AG09309 (cell line): Measurements from ENCODE around the gene FOXP1.

Source experiments
- DNase-seq: peaks from one replicate; pipeline ENCODE4 v3.0.0-alpha.2; 2010; ENCODE audit warnings: low read depth
- H3K4me3 ChIP-seq: 2 replicates; pipeline ENCODE4 v1.5.1; 2011; ENCODE audit warnings: mild to moderate bottlenecking, low read depth, low read length, moderate library complexity; ENCODE audit not compliant: control insufficient read depth
- CTCF ChIP-seq: IDR thresholded peaks from 2 replicates; pipeline ENCODE4 v1.5.1; 2011; ENCODE audit warnings: mild to moderate bottlenecking, low read depth, low read length, inconsistent platforms; ENCODE audit not compliant: insufficient read depth, control insufficient read depth; ENCODE audit errors: missing control alignments

The FOXP1 gene

GRCh38 chr3:71195492-71195891 is 388.0 kb downstream of the FOXP1 start:
- DNase-seq = peak; percentile 33
- TF ChIP-seq CTCF = peak; percentile 7
- no peak overlapping the region for H3K4me3 ChIP-seq

GRCh38 chr3:71194785-71195184 is 388.7 kb downstream of the FOXP1 start:
- no peak overlapping the region for H3K4me3 ChIP-seq
- TF ChIP-seq CTCF = no peak
- no peak for DNase-seq

GRCh38 chr3:71191031-71191482 is 392.5 kb downstream of the FOXP1 start:
- no peak overlapping the region for H3K4me3 ChIP-seq
- no peak for DNase-seq
- TF ChIP-seq CTCF = no peak

DNA sequence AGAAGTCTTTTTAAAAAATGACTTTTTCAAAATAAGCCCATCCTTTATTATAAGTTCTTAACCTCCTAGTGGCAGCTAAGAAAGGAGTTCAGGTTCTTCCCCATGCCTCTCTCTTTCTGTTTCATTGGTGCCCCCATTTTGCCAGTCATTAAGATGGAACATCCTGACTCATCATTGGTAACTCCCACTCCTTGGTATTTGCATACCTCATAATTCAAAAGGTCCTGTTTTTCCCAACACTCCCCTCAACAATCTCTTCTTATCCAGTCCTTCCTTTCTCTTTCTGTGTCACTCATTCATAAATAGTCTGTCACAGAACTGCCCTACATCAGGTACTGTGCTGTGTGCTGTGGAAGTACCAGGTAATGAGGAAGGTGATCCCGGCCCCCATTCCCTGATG is 394.0 kb downstream of the FOXP1 start:
- no peak overlapping the region for H3K4me3 ChIP-seq
- DNase-seq = no peak
- TF ChIP-seq CTCF = no peak

DNA sequence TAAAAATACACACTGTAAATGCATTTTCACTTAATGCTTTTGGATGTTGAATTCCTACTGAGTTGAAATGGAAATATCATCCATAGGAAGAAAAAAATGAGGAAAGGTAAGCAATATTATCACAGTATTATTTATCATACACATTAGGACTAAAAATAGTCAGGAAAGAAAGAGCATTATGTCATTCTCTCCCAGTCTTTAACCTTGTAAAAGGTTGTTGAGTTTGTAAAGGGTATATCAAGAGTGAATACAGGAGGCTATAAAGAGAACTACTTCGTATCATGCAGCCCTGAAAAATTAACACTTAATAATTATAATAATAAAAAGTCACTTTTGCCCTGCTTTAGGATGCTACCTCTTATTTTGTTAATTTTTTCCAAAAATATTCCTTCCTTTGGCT is 395.8 kb downstream of the FOXP1 start:
- no peak overlapping the region for H3K4me3 ChIP-seq
- no peak for TF ChIP-seq CTCF
- DNase-seq = no peak

DNA sequence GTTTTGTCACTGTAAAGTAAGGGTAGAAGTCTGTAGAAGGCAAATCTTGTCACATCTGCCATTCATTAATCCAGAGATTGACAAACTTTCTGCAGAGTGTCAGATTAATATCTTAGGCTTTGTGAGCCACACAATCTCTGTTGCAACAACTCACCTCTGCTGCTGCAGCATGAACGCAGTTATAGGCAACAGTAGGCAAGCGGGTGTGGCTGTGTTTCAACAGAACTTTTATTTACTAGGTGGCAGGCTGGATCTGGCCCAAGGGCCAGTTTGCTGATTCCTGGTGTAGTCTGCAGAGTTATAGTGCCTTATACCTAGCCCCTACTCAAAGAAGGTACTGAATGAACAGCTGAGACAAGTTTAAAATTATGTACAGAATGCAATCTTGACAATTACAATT is 396.7 kb downstream of the FOXP1 start:
- DNase-seq = no peak
- no peak for TF ChIP-seq CTCF
- no peak overlapping the region for H3K4me3 ChIP-seq
